Measurements from ENCODE around the gene DDX21. TPM values are rescaled to one million over a fixed set of nuclear protein-coding genes. Genes with fewer than 3 reads are reported as not detected.

Gene DDX21
- total RNA-seq, 2 donors from 2014 or later: 21.4 to 30.0 TPM

DNA sequence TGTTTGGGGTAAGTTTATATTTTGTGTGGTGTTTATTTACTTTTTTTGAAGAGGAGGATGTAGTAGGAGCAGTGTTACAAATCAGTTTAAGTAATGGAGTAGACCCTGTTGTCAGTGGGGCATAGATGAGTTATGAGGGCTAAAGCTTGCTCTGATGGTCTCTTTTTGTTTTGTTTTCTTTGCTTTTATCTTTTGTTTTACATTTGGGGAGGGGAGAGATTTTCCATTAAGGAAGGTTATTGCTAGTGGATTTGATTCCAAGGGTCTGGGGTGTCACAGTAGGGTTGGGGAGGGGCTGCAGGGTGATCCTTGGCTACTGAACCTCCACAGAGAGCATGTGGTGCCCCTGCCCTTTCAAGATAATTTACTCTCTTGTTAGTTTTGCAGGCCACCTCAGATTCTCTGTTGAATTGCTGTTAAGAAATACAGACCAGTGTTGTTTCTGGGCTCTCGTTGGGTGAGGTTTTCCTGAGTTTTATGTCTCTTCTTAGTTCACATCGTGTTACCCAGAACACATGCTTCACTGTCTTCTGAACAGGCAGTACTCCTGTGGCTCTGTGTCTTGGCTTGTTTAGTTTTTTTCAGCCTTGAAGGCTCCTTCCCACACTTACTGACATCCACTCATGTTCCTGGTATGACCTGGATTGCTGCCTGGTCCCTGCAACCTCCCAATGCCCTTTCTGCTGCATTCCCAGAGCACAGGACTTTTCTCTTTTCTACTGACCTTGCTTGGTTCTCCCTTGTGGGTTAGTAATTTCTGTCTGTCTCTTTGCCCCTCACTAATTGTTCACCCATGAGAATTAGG, 36.9 kb downstream of the DDX21 start:
- Histone ChIP-seq H3K4me3 (no peak overlapping the region), H3K36me3 (no peaks in the 10 kb centered on the region), H3K27me3 (no peaks in the 10 kb centered on the region), H3K27ac (peak overlapping the region; percentile 65), H3K4me1 (peaks cover 0 to 50% of the 10 kb centered on the region in 2 donors), H3K9me3 (no peaks in the 10 kb centered on the region)
- no peak for DNase-seq (ENCODE audit: low spot score)
- TF ChIP-seq, protein P1, sequence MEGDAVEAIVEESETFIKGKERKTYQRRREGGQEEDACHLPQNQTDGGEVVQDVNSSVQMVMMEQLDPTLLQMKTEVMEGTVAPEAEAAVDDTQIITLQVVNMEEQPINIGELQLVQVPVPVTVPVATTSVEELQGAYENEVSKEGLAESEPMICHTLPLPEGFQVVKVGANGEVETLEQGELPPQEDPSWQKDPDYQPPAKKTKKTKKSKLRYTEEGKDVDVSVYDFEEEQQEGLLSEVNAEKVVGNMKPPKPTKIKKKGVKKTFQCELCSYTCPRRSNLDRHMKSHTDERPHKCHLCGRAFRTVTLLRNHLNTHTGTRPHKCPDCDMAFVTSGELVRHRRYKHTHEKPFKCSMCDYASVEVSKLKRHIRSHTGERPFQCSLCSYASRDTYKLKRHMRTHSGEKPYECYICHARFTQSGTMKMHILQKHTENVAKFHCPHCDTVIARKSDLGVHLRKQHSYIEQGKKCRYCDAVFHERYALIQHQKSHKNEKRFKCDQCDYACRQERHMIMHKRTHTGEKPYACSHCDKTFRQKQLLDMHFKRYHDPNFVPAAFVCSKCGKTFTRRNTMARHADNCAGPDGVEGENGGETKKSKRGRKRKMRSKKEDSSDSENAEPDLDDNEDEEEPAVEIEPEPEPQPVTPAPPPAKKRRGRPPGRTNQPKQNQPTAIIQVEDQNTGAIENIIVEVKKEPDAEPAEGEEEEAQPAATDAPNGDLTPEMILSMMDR (IDR thresholded peaks at IDR 0.05): no peak

DNA sequence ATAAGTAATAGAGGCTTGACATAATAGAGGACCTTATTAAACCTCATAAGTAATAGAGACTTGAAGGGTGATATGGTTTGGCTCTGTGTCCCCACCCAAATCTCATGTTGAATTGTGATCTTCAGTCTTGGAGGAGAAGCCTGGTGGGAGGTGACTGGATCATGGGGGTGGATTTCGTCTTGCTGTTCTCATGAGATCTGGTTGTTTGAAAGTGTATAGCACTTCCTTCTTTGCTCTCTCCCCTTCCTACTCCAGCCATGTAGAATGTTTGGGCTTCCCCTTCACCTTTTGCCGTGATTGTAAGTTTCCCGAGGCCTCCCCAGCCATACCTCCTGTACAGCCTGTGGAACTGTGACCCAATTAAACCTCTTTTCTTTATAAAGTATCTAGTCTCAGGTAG, 41.2 kb downstream of the DDX21 start:
- TF ChIP-seq, protein P1 (IDR thresholded peaks at IDR 0.05): no peak
- H3K9me3 ChIP-seq: no peaks in the 10 kb centered on the region
- no peaks in the 10 kb centered on the region for H3K27me3 ChIP-seq
- peaks cover 0 to 23% of the 10 kb centered on the region in 2 donors for H3K4me1 ChIP-seq
- no peak overlapping the region for H3K4me3 ChIP-seq
- peak overlapping the region; percentile 18 to 61 for H3K27ac ChIP-seq
- H3K36me3 ChIP-seq: peaks cover 23% of the 10 kb centered on the region
- DNase-seq (ENCODE audit: low spot score): no peak

DNA sequence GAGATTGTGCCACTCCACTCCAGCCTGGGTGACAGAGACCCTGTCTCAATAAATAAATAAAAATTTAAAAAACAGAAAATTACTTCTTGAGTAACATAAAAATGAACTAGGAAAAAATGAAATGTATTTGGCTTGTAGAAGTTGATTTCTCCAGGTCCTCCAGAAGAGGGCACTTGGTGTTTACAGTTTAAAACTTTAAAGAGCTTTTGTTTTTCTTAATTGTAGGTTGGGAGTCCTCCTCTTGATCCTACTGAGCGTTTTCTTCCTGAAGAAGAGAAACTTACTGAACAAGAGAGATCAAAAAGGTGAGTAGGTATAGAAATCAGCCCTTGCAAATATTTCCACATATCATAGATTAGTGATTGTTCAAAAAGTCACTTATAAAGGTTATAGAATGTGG, 48.9 kb downstream of the DDX21 start:
- H3K4me1 ChIP-seq: no peaks in the 10 kb centered on the region
- peaks cover 48% of the 10 kb centered on the region for H3K36me3 ChIP-seq
- H3K27ac ChIP-seq: peak overlapping the region in 1 of 2 donors; percentile 7
- no peaks in the 10 kb centered on the region for H3K9me3 ChIP-seq
- TF ChIP-seq, protein P1 (IDR thresholded peaks at IDR 0.05): peak in 1 of 2 donors; percentile 62
- no peaks in the 10 kb centered on the region for H3K27me3 ChIP-seq
- no peak overlapping the region for H3K4me3 ChIP-seq
- DNase-seq (ENCODE audit: low spot score): no peak

DNA sequence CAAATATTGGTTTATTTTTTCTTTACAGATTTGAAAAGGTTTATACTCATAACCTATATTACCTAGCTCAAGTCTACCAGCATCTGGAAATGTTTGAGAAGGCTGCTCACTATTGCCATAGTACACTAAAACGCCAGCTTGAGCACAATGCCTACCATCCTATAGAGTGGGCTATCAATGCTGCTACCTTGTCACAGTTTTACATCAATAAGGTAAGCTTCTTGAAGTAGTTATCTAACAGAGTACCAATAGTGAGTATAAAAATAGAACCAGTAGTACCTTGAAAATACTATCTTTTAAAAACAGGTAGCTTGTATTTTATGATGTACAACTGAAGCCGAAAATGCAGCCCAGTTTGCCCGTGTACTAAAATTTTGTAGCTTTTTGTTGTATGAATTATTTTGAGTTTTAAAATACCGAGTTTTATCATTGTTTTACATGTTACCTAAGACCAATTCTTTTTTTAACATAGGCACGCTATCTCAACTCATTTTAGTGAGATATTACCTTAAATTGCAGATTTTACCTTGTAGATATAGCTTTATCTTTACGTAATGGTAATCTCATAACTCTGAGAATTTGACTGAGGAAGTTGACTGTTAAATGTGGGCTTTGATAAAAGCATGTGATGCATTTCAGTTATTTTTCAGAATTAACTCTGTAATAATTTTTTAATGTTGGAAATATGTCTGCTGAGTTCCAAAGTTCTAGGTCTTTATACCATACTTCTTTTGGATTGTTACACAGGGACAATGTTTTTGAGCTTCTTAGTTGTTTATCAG, 49.9 kb downstream of the DDX21 start:
- Histone ChIP-seq H3K4me1 (no peaks in the 10 kb centered on the region), H3K9me3 (no peaks in the 10 kb centered on the region), H3K4me3 (no peak overlapping the region), H3K27me3 (no peaks in the 10 kb centered on the region), H3K36me3 (peaks cover 42% of the 10 kb centered on the region), H3K27ac (no peak overlapping the region)
- no peak for DNase-seq (ENCODE audit: low spot score)
- TF ChIP-seq, protein P1 (IDR thresholded peaks at IDR 0.05): no peak

DNA sequence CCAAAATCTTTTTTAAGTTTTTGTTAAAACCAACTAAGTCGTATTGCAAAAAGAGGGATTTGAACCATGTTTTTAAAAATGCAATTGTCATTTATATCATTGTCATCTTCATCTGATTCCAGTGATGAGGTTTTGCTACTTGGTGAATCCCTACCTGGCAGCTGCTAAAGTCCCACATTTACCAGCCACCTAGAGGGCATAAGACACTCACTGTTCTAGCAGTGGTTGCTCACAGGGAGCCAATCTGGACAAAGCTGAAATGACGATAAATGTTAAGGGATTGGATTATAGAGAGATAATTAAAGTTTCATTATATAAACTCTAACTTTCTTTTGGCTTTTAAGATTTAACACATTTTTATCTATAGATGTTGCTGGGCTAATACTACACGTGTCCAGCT, 51.3 kb downstream of the DDX21 start:
- no peaks in the 10 kb centered on the region for H3K9me3 ChIP-seq
- no peak for DNase-seq (ENCODE audit: low spot score)
- H3K4me3 ChIP-seq: no peak overlapping the region
- H3K36me3 ChIP-seq: peaks cover 42% of the 10 kb centered on the region
- H3K27ac ChIP-seq: no peak overlapping the region
- H3K4me1 ChIP-seq: no peaks in the 10 kb centered on the region
- TF ChIP-seq, protein P1 (IDR thresholded peaks at IDR 0.05): no peak
- H3K27me3 ChIP-seq: no peaks in the 10 kb centered on the region

All from right atrium auricular region (tissue), 2 donors.